Measurements from ENCODE around the gene FAM163A.
"Not testable (repeated sequence)": the region's sequence is repeated elsewhere in the genome, so short reads cannot be mapped to it uniquely, and the experiment has no call there.

FAM163A gene

DNA sequence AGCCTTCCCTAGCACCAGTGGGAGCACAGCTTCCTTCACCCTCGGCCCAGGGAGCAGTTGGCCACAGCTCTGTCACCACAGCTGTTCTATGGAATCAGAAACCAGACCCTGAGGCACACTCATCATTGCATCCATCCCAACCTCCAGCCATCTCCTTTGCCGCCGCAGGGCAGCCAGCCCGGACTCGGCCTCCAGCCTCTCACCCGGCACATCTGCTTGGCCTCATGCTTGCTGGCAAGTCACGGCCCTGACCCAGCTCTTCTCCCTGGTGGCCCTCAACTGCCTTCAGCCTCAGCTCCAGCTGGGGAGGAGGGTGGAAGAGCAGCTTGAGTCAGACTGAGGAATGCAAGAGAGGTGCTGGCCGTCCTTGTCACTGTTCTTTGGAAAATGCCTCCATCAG, 74.7 kb downstream of the FAM163A start:
- DNase-seq: no peak

GRCh38 chr1:179818260-179818659, 75.2 kb downstream of the FAM163A start:
- DNase-seq: no peak

DNA sequence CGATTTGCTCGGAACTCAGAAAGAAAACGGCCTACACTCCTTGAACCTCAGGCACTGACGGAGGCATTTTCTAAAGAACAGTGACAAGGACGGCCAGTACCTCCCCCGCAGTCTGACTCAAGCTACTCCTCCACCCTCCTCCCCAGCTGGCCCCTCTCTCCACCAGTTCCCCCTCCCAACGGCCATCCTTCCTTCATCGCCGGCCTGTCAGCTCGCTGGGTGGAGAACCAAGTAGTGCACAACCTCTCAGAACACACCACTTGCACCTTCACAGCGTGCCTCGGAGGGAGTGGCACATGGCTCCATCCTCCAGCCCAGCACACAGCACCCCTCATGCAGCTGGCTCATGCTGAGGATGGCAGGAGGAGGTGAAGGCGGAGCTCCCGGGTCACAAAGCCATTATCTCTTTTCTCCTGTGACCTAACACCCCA, 75.7 kb downstream of the FAM163A start:
- DNase-seq: no peak

GRCh38 chr1:179820226-179820970, 77.3 kb downstream of the FAM163A start:
- no peak for DNase-seq

- no peak for DNase-seq
These were observed 78.4 kb downstream of the FAM163A start for GRCh38 chr1:179821524-179821923.

DNA sequence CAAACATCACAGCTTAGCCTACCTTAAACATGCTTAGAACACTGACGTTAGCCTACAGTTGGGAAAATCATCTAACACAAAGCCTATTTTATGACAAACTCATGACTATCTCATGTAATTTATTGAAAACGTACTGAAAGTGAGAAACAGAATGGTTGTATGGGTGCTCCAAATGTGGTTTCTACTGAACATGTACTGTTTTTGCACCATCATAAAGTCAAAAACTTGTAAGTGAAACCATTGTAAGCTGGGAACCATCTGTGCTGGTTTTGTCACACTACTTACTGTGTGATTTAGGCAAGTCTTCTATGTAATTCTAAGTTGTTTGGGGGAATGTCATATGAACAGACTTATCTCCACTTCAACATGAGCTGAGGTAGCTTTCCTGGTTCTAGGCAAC, 79.0 kb downstream of the FAM163A start:
- DNase-seq: no peak

DNA sequence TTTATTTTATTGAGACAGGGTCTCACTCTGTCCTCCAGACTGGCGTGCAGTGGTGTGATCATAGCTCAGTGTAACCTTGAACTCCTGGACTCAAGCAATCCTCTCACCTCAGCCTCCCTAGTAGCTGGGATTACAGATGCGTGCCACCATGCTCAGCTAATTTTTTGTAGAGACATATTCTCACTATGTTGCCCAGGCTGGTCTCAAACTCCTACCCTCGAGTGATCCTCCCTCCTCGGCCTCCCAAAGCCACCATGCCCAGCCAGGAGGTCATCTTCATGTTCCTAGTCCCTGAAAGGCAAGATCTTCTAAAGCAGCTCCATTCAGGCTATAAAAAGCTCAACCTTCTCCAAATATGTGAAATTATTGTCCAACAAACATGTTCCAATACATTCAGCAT, 80.6 kb downstream of the FAM163A start:
- no peak for DNase-seq

DNA sequence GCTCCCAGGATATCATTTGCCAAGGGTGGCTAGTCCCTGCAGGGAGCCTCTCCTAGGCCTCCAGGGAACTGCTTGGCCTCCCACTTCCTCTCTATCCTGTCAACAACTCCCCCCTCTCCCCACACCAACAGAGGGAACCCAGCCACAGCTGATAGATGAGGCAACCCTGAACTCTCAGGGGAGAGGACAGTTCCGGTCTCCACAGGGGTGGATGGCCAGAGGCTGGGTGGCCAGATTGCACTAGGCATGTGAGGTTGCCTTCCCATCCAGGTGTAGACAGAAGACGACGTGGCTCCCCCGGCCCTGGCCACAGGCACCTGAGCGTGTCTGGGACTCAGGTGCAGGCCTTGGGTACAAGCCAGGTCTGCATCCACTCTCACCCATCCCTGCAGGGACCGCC, 81.2 kb downstream of the FAM163A start:
- no peak for DNase-seq

DNA sequence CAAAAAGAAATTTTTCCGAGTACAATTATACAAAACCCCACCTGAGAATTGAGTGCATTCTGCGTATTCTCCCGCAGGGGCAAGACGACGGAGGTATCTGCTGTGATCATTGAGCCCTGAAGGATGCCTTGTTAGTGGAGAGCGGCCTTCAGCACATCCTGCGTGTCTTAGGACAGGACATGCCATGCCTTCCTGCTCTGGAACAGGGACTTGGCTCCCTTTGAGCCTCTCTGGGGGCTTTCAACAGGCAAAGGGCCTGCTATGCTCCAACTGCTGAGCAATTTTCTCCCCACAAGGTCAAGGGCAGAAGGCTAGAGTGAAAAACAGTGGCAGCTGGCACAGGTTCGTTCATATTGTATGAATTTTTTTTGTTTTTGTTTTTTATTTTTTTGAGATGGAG, 82.1 kb downstream of the FAM163A start:
- no peak for DNase-seq

DNA sequence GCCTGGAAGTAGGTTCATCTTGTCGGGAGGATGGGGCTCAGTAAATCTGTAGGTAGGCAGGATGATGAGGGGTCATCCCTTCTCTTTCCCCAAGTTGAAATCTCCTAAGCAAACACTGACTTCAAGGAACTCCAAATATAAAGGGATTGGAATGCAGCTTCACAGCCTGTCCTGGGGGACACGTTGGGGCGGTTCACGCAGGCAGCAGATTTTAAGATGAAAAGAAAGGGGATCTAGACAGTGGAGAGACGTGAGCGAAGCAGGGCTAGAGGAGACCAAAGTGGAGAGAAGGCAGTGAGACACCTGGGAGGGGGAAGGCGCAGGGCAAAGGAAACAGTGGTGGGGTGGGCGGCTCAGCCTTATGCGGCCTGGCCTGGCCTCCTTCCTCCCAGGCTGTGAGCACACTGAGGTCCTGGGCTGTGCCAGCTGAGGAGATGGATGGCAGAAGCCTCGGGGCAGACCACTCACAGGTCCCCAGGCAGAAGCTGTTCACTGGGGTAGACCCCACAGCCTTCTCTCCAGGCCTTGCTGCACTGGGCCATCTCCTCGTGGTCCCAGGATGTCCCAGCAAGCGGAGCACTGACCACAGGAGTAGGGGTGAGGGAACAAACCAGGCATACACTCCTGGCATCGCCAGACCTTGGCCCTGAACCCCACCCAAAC, 82.8 kb downstream of the FAM163A start:
- no peak for DNase-seq

DNA sequence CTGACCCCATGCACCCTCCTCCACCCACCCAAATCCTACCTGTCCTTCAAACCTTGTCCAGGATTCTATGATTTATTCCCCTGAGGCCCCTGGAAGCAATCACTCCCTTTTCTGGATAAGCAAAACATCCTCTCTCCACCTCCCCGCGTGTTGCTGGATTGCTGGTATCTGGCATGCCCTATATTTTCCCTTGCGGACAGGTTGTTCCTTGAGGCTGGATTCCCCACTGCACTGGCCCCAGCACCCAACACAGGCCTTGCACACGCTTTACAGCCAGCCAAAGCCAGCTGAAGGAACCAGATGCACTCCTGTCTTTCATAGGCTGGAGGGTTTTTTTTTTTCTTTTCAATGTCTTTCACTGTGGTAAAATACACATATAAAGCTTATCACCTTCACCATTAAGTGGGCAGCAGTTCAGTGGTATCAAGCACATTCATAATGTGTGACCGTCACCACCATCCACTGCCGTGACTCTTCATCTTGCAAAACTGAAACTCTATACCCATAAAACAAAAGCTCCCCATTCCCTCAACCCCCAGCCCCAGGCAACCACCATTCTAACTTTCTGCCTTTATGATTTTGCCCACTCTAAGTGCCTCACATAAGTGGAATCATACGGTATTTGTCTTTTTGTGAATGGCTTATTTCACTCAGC, 83.7 kb downstream of the FAM163A start:
- no peak for DNase-seq

- no peak for DNase-seq
These were observed 85.5 kb downstream of the FAM163A start for GRCh38 chr1:179828554-179829110.

GRCh38 chr1:179831225-179831624, 88.1 kb downstream of the FAM163A start:
- DNase-seq: no peak

DNA sequence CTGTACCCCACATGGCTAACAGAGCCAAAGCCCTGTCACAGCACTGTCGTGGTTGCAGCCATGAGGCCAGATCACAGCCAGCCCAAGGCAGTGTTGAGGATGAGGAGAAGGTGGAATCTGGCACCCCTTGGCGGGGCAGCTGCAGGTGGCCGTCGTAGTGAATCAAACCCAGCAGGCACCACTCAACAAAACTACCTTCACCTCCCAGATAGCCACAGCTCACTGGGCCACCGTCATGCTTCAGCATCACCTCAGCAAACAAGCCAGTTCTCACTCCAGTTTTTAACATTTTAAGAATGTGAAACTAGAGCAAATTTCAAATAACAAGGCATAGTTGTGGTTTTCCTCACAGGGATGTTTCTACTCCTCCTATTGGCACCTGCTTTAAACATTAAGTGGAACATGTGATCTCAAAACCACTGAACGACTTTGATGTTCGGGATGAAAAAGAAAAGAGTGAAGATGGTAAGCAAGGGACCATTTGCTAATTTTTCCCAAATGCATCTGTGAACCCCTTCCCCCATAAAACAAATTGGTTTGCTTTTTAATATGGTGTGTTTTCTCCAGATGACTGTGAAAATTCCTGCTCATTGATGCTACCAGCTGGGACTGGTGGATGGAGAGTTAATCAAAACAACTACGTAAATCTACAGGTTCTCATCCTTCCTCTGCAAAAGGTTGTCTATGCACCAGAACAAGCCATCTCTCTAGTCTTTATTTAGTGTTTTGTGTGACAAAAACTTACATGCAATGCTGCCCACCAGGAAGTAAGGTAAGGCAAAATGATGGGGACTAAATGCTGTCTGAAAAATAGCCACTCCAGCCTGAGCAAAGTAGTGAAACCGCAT, 89.0 kb downstream of the FAM163A start:
- peak; percentile 26 for DNase-seq

DNA sequence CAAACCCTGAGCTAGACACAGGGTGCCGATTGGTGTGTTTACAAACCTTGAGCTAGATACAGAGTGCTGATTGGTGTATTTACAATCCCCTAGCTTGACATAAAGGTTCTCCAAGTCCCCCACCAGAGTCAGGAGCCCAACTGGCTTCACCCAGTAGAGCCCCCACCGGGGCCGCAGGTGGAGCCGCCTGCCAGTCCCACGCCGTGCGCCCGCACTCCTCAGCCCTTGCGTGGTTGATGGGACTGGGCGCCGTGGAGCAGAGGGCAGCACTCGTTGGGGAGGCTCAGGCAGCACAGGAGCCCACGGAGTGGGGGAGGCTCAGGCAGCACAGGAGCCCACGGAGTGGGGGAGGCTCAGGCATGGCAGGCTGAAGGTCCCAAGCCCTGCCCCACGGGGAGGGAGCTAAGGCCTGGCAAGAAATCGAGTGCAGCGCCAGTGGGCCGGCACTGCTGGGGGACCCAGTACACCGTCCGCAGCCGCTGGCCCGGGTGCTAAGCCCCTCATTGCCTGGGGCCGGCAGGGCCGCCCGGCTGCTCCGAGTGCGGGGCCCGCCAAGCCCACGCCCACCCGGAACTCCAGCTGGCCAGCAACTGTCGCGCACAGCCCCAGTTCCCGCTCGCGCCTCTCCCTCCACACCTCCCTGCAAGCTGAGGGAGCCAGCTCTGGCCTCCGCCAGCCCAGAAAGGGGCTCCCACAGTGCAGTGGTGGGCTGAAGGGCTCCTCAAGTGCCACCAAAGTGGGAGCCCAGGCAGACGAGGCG, 93.8 kb downstream of the FAM163A start:
- not testable (repeated sequence) for DNase-seq

DNA sequence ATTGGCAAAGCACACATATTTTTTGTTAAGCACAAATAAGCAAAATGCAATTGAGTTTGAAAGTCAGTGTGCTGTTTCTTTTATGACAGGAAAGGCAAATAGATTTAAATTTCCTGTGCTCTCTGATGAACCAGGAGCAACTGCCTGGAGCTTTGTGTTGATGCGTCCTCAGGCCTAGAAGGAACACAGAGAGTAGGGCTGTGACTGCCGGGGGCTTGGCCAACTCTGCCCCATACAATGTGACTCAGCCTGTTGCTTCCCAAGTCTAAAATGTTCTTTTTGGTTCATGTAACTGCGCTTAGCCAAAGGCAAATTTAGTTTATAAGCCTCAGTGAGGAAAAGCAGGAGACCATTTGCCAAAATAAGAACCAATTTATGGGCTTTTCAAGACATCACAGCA, 97.0 kb downstream of the FAM163A start:
- no peak for DNase-seq

DNA sequence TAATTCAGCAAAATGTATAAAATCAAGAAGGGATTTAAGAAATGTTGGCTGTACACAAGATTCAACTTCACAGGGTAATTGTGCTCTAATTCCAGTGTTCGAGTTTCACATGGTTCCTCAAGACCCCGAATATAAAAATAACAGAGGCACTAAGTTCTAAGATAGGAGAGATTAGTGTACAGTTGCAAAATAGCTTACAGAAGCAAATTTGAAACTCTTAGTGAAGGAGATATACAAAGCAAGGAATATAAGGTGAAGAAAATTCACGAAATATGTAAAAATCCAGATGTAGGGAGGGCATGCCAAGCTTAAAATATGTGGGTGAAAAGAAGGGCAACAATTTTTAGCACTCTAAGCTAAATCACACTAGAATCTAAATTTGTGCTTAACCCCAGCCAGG, 105.1 kb downstream of the FAM163A start:
- DNase-seq: no peak

- DNase-seq: no peak
These were observed 110.0 kb downstream of the FAM163A start for GRCh38 chr1:179853102-179853501.

DNA sequence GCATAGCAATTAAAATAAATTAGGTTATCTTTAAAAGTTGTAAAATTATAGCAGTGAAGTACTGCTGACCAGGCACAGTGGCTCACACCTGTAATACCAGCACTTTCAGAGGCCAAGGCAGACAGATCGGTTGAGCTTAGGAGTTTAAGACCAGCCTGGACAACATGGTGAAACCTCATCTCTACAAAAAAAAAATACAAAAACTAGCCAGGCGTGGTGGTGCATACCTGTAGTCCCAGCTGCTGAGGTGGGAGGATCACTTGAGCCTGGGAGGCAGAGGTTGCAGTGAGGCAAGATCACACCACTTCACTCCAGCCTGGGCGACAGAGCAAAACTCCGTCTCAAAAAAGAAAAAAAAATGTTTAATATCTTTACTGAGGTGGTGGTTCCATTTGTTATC, 112.7 kb downstream of the FAM163A start:
- DNase-seq: not testable (repeated sequence)

DNA sequence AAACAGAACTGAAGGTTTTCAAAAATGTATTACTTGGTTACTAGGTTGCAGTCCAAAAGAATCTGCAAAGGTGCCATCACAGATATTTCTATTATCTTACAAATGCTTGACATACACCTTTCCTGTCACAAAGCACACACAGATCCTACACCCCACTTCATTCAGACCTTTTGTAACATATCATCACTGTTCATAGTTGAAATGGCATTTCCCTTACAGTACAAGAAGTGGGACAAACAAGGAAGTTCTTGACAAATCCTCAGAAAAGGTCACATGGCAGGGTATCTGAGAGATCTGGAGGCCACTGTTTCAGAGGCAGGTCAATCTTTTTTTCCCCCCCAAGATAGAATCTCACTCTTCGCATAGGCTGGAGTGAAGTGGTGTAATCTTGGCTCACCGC, 113.2 kb downstream of the FAM163A start:
- no peak for DNase-seq

DNA sequence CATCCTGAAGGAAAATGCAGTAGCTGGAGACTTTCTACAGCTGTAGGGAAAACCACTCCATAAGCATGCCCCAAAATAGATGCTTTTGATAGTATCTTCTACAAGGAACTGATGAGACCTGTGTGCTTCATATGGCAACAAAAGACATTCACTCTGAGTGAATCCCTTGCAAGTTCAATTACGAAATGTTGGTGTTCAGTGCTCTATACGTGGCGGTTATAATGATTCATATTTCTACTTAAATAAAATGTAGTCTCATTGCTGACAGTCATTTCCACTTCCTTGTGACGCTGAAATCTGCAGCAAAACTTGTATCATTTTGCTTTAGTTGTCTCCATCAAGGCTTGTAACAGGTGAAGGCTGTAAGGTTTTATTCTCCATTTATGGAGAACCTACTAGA, 113.9 kb downstream of the FAM163A start:
- no peak for DNase-seq

DNA sequence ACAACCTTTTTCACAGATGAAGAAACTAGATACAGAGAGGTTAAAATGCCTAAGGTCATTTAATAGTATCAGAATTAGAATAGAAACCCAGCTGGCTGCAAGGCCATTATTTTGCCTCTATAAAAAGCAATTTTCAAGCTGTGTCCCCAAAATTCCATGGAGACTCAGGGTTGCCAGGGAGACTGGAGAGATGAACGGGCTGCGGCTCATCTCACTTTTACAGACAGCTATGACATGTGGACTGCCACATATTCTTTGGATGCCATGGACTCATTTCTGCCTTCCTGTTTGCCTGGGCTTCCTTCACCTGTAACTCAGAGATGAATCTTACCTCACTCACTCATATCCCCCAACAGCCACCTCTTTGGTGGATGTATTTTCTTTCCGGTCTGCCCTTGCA, 117.6 kb downstream of the FAM163A start:
- no peak for DNase-seq
